NCI-H1930 (cell line): ENCODE data around the gene SNX10.

Source experiments
- DNase-seq, 2 experiments: peaks; one replicate each; lab custom pipeline; 2025; lab: John Stamatoyannopoulos, UW

The SNX10 gene

GRCh38 chr7:26369593-26369992 lies 77.9 kb downstream of the SNX10 start:
- peak in 1 of 2 experiments; percentile 28 for DNase-seq

- no peak for DNase-seq
Observed at GRCh38 chr7:26370011-26370410, 78.3 kb downstream of the SNX10 start.

- DNase-seq, result no peak
Observed at GRCh38 chr7:26372249-26372648, 80.6 kb downstream of the SNX10 start.

GRCh38 chr7:26372704-26373103 lies 81.0 kb downstream of the SNX10 start:
- no peak for DNase-seq

- DNase-seq, result no peak
Observed at GRCh38 chr7:26374647-26375373, 83.1 kb downstream of the SNX10 start.

- DNase-seq, result no peak
Observed at GRCh38 chr7:26375726-26376174, 84.1 kb downstream of the SNX10 start.

- peak; percentile 54 to 66 for DNase-seq
Observed at GRCh38 chr7:26376175-26376917, 84.7 kb downstream of the SNX10 start.

- DNase-seq, result no peak
Observed at GRCh38 chr7:26378016-26378415, 86.4 kb downstream of the SNX10 start.

GRCh38 chr7:26379711-26380110 lies 88.0 kb downstream of the SNX10 start:
- DNase-seq, result no peak

- DNase-seq, result no peak
Observed at GRCh38 chr7:26381476-26382353, 90.1 kb downstream of the SNX10 start.

GRCh38 chr7:26385240-26385639 lies 93.6 kb downstream of the SNX10 start:
- no peak for DNase-seq

- no peak for DNase-seq
Observed at GRCh38 chr7:26387731-26388130, 96.1 kb downstream of the SNX10 start.

GRCh38 chr7:26388256-26388655 lies 96.6 kb downstream of the SNX10 start:
- no peak for DNase-seq

- no peak for DNase-seq
Observed at GRCh38 chr7:26390016-26390415, 98.4 kb downstream of the SNX10 start.

GRCh38 chr7:26393818-26394217 lies 102.2 kb downstream of the SNX10 start:
- DNase-seq, result no peak

GRCh38 chr7:26397332-26397731 lies 105.7 kb downstream of the SNX10 start:
- DNase-seq, result no peak

- DNase-seq, result peak; percentile 22 to 34
Observed at GRCh38 chr7:26397796-26398426, 106.2 kb downstream of the SNX10 start.

GRCh38 chr7:26398427-26398755 lies 106.7 kb downstream of the SNX10 start:
- DNase-seq, result peak; percentile 41 to 56

GRCh38 chr7:26398756-26399509 lies 107.3 kb downstream of the SNX10 start:
- DNase-seq, result peak; percentile 41 to 51

- no peak for DNase-seq
Observed at GRCh38 chr7:26399736-26400135, 108.1 kb downstream of the SNX10 start.

GRCh38 chr7:26403640-26404039 lies 112.0 kb downstream of the SNX10 start:
- DNase-seq, result no peak
